OCI-LY7 (cell line): ENCODE results near the gene UFM1.

Experiments used
- CTCF ChIP-seq: fragments of 200-600 bp; sonication (generic); conservative IDR thresholded peaks from 2 replicates; pipeline ENCODE4 v1.5.1; 2014; ENCODE audit warnings: mild to moderate bottlenecking, antibody characterized with exemption, low read length, moderate library complexity, mixed read lengths
- EZH2phosphoT487 ChIP-seq: fragments of 200-600 bp; sonication (generic); IDR thresholded peaks from 2 replicates; pipeline ENCODE4 v1.6.1; 2018; ENCODE audit warnings: low read depth, borderline replicate concordance, mild to moderate bottlenecking, mixed run types, antibody characterized with exemption, low read length, moderate library complexity, mixed read lengths

GRCh38 chr13:38340624-38341023 lies 9.0 kb upstream of the UFM1 start:
- TF ChIP-seq CTCF (no peak), EZH2phosphoT487 (no peak)
